GM19468 (cell line): ENCODE results near the gene ESYT3.
"Not testable (repeated sequence)": the region's sequence is repeated elsewhere in the genome, so short reads cannot be mapped to it uniquely, and the experiment has no call there.

ENCODE experiments used
- ATAC-seq: cut with Tn5 transposase; IDR thresholded peaks from one replicate; pipeline ENCODE4 v1.9.1; 2021; ENCODE audit warnings: mild to moderate bottlenecking, moderate library complexity, moderate number of reproducible peaks; ENCODE audit not compliant: unreplicated experiment; ENCODE audit errors: extremely low read depth

Gene ESYT3

DNA sequence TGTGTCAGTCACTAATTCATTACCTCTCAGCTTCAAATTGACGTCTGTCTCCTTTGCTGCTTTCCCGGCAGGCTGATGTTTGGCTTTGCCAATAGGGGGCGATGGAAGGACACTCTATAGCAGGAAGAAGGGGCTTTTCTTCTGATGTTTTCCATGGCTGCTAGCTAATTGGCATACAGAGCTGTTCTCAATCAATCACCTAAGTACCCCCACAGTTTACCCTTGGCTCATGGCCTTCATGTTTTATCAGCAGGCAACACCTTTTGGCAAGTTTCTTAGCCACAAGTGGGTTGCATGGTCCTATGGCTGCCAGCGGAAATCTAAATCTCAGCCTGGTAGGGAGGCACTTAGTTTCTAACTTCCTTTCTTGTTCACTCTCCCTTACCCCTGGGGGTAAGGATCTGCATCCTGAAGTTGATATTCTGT lies 45.0 kb downstream of the ESYT3 start:
- no peak for ATAC-seq

DNA sequence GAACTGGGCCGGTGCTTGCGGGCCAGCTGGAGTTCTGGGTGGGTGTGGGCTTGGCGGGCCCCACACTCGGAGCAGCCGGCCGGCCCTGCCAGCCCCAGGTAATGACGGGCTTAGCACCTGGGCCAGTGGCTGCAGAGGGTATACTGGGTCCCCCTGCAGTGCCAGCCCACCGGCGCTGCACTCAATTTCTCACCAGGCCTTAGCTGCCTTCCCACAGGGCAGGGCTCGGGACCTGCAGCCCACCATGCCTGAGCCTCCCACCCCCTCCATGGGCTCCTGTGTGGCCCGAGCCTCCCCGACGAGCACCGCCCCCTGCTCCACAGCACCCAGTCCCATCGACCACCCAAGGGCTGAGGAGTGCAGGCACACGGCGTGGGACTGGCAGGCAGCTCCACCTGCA lies 50.3 kb downstream of the ESYT3 start:
- ATAC-seq, result not testable (repeated sequence)

- not testable (repeated sequence) for ATAC-seq
Observed at GRCh38 chr3:138486580-138486979, 52.2 kb downstream of the ESYT3 start.

GRCh38 chr3:138491971-138492370 lies 57.6 kb downstream of the ESYT3 start:
- ATAC-seq, result no peak

DNA sequence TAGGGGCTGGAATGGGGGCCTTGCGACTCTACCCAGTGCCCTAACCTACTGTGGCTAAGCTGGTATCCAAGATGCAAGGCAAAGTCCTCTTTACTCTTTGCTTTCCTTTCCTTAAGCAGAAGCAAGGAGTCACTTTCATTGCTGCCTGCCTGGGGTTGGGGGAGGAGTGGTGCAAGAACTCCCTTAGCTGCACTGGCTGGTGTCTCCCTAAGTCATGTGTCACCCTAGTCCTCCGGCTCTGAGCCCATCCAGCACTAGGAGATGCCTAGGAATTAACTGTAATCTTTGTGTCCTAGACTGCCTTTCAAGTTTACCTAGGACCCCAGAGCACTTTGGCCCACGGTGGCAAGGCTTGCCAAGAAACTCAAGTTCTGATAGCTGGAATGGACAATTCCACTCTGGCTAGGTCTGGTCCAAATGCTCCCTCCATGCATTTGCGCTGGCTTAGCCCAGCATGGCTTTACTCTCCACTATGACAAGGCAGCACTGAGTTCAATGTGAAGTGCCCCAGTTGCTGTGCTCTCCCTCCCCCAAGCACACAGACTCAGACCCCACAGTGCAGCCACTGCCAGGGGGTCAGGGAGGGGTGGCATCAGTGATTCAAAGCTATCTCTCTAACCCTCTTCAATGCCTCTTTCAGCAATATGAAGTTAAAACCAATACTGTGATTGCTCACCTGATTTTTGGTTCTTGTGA lies 58.7 kb downstream of the ESYT3 start:
- ATAC-seq, result no peak

- no peak for ATAC-seq
Observed at GRCh38 chr3:138493804-138494606, 59.6 kb downstream of the ESYT3 start.

GRCh38 chr3:138494607-138494929 lies 60.2 kb downstream of the ESYT3 start:
- ATAC-seq, result no peak

- not testable (repeated sequence) for ATAC-seq
Observed at GRCh38 chr3:138495638-138496037, 61.2 kb downstream of the ESYT3 start.

DNA sequence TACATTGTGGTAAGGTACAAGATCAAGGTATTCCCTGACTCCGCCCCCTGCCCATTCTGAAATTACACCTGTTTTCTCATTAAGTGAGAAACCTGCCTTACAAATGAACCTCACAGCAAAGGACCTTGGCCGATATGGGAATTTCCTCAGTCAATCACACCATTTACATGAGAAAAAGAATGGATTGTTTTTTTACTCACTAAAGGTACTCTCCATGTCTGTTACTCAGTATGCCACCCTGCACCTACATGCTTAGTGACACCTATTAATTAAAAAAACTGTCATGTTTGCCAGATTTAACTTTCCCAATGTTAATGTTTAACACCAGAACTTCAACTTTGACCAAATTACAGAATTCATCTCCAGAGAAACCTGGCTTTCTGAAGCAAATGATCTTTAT lies 62.0 kb downstream of the ESYT3 start:
- no peak for ATAC-seq

- ATAC-seq, result no peak
Observed at GRCh38 chr3:138497021-138497420, 62.6 kb downstream of the ESYT3 start.

GRCh38 chr3:138497851-138498250 lies 63.4 kb downstream of the ESYT3 start:
- no peak for ATAC-seq

DNA sequence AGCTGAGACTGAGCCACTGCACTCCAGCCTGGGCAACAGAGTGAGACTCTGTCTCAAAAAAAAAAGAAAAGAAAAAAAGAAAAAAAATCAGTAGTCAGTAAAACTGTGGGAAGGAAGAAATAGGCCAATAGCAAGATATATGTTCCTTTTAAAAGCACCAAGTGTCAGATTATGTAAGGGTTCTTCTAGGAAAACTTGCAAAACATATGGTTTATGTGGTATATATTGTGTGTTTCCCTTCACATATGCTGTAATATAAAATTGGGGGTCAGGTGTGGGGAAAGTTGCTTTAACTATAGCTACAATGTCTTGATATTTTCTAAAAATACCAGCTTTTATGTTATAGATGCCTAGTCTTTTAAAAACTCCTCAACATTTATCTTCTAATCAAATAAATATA lies 64.6 kb downstream of the ESYT3 start:
- no peak for ATAC-seq

GRCh38 chr3:138507524-138507923 lies 73.1 kb downstream of the ESYT3 start:
- no peak for ATAC-seq

GRCh38 chr3:138509586-138509985 lies 75.2 kb downstream of the ESYT3 start:
- no peak for ATAC-seq

DNA sequence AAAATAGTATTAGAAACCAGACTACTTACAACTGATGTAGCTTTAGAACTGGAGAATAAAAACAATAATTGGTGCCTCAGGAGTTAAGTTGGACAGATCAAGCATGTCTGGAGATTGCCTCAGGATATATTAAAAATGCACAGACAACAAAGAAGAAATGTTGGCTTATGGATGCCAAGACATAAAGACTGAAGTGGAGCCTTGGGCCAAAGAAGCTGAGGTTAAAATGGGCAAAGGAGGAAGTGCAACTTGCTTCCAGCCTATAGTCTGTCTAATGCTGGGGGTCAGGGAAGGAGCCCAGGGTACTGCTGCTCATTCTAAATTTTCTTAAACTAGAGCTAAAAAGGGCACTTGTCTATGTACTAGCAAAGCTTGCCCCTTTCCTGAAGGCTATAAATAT lies 77.5 kb downstream of the ESYT3 start:
- ATAC-seq, result no peak

DNA sequence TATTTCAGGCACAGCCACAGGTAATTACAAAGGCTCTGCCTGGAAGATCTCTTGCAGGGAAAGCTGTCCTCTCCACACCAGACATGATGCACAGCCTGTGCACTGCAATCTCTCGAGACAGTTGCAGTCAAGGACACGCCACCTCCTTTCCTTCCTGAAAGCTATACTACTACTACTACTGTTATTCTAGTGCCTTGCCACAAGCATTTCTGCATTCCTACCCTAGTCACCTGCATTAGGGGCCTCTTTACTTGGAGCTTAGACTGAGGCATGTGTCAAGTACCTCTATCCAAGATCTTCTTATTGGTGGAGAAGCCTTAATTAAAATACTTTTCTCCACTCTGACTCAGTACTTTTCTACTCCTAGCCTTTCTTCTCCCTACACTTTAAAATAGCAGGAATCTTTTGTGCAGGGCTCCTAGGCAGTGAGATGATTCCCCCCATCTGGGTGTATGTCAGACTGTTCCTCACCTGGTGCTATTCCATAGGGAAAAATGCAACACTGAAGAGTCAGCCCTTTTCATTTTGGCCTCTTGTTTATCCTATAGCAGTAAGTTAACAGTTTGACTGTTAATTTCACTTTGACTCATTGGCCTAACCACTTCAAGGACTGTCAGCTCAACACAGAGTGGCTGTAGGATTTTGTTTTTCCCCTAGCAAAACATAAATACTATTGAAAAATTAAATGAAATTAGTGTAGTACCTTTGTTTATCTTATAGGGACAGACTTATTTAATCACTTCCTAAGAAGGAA lies 78.9 kb downstream of the ESYT3 start:
- no peak for ATAC-seq

GRCh38 chr3:138521445-138521844 lies 87.0 kb downstream of the ESYT3 start:
- not testable (repeated sequence) for ATAC-seq
